C4-2B (cell line): ENCODE measurements around the gene TECPR1.

ENCODE experiments used
- H3K27ac ChIP-seq: fragments of 450-650 bp; 2 replicates; pipeline ENCODE4 v1.5.1; 2017
- CTCF ChIP-seq: fragments of 450-650 bp; conservative IDR thresholded peaks from 2 replicates; pipeline ENCODE4 v1.5.1; 2017; ENCODE audit warnings: mild to moderate bottlenecking
- ZFX ChIP-seq: fragments of 450-650 bp; IDR thresholded peaks from 2 replicates; pipeline ENCODE4 v1.6.1; 2017

TECPR1 gene

GRCh38 chr7:98168904-98169621, 83.0 kb downstream of the TECPR1 start:
- no peak overlapping the region for H3K27ac ChIP-seq
- TF ChIP-seq ZFX, result no peak
- peak; percentile 72 for TF ChIP-seq CTCF

GRCh38 chr7:98168181-98168903, 83.7 kb downstream of the TECPR1 start:
- TF ChIP-seq CTCF (peak; percentile 99), ZFX (no peak)

GRCh38 chr7:98167653-98168052, 84.4 kb downstream of the TECPR1 start:
- no peak overlapping the region for H3K27ac ChIP-seq
- no peak for TF ChIP-seq CTCF
- no peak for TF ChIP-seq ZFX

More at GRCh38 chr7:98168181-98168903, 83.7 kb downstream of the TECPR1 start:
- no peak overlapping the region for H3K27ac ChIP-seq

DNA sequence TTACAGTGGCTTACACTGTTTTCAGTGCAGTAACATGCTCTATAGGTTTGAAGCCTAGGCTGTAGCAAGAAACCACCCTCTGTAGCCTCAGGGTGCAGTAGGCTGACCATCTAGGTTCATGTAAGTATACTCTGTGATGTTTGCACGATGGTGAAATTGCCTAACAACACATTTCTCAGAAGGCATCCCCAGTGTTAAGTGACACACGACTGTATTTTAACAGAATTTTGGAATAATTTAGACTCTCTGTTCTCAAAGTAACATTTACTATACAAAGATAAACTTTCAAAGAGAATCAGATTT, 85.4 kb downstream of the TECPR1 start:
- no peak overlapping the region for H3K27ac ChIP-seq
- TF ChIP-seq CTCF (no peak), ZFX (no peak)

GRCh38 chr7:98165827-98166667, 86.0 kb downstream of the TECPR1 start:
- TF ChIP-seq CTCF, result peak; percentile 89
- TF ChIP-seq ZFX, result no peak

More at GRCh38 chr7:98165827-98166667, 86.0 kb downstream of the TECPR1 start:
- no peak overlapping the region for H3K27ac ChIP-seq
